Lower leg skin (tissue), 4 donors: ENCODE data around the gene RAP1GAP2. TPM values are rescaled to one million over a fixed set of nuclear protein-coding genes. Genes with fewer than 3 reads are reported as not detected.
A peak's percentile ranks its signal among the peaks of the same experiment; 100 is the strongest.

Experiments used
- DNase-seq, 2 donors: peaks; one replicate each; pipeline ENCODE4 v3.0.0-alpha.2; 2019; ENCODE audit warnings: low spot score in 2 of 2
- H3K4me3 ChIP-seq: fragments of 200-600 bp; sonication (generic); 2 replicates; pipeline ENCODE4 v1.5.1; 2017; ENCODE audit warnings: mild to moderate bottlenecking, low read depth; ENCODE audit not compliant: poor library complexity, severe bottlenecking
- POLR2A ChIP-seq, 2 donors: fragments of 450-650 bp; IDR thresholded peaks; one replicate each; pipeline ENCODE4 v1.6.1; 2016 to 2017; ENCODE audit warnings: antibody characterized with exemption in 2 of 2, mild to moderate bottlenecking in 1 of 2, moderate library complexity in 1 of 2
- WGBS, 2 donors: methylation state at CpG; one replicate each; pipeline ENCODE4 v1.1.5; 2018; 5-methylcytosine and 5-hydroxymethylcytosine counted together
- intact Hi-C: fragments of 100-400 bp; cut with DNase I; formaldehyde crosslinking; loops from one replicate; pipeline ENCODE4 v1.15.0; 2023; ENCODE audit warnings: low total_unique reads
- total RNA-seq, 4 donors: library from RNA; depleted of rRNA; stranded (reverse); fragments of >200 nt; gene quantifications; one replicate each; pipeline ENCODE4 v1.1.0, GENCODE V29; 2016
- TF ChIP-seq, protein P1 (sequence below), 3 donors: fragments of 450-650 bp; IDR thresholded peaks; one replicate each; pipeline ENCODE4 v1.5.1; 2016; ENCODE audit warnings: antibody characterized with exemption in 3 of 3, mild to moderate bottlenecking in 3 of 3, moderate library complexity in 2 of 3

RAP1GAP2 gene
- total RNA-seq, 4 donors from 2014 or later, result 9.2 to 15.3 (median 12.8) TPM

DNA sequence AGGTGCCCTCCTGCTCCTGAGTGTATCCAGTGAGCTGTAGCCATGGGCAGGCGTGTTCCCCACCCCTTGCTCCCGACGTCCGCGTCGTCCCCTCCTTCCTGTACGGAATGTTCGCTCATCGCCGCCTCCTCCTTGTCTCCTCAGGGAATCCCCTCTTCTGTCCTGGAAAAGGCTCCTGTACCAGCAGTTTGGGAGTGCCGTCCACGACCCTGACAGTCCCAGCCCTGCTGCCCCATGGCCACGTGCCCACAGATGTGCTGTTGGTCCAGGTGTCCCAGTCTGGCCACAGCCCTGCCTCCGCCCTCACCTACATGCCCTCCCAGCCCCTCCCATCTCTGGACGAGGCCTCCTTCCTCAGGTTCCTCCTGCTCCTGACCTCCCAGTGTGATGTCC is 237.0 kb downstream of the RAP1GAP2 start:
- DNase-seq, result peak in 1 of 2 donors; percentile 72
- H3K4me3 ChIP-seq, result no peak overlapping the region
- WGBS, 2 donors, result 77 to 82% methylated on average over 15 of the region's 15 CpGs
- intact Hi-C loops, result no loop called here
- no peak for TF ChIP-seq POLR2A (IDR thresholded peaks at IDR 0.05)
- TF ChIP-seq, protein P1, sequence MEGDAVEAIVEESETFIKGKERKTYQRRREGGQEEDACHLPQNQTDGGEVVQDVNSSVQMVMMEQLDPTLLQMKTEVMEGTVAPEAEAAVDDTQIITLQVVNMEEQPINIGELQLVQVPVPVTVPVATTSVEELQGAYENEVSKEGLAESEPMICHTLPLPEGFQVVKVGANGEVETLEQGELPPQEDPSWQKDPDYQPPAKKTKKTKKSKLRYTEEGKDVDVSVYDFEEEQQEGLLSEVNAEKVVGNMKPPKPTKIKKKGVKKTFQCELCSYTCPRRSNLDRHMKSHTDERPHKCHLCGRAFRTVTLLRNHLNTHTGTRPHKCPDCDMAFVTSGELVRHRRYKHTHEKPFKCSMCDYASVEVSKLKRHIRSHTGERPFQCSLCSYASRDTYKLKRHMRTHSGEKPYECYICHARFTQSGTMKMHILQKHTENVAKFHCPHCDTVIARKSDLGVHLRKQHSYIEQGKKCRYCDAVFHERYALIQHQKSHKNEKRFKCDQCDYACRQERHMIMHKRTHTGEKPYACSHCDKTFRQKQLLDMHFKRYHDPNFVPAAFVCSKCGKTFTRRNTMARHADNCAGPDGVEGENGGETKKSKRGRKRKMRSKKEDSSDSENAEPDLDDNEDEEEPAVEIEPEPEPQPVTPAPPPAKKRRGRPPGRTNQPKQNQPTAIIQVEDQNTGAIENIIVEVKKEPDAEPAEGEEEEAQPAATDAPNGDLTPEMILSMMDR (IDR thresholded peaks at IDR 0.05), result no peak

DNA sequence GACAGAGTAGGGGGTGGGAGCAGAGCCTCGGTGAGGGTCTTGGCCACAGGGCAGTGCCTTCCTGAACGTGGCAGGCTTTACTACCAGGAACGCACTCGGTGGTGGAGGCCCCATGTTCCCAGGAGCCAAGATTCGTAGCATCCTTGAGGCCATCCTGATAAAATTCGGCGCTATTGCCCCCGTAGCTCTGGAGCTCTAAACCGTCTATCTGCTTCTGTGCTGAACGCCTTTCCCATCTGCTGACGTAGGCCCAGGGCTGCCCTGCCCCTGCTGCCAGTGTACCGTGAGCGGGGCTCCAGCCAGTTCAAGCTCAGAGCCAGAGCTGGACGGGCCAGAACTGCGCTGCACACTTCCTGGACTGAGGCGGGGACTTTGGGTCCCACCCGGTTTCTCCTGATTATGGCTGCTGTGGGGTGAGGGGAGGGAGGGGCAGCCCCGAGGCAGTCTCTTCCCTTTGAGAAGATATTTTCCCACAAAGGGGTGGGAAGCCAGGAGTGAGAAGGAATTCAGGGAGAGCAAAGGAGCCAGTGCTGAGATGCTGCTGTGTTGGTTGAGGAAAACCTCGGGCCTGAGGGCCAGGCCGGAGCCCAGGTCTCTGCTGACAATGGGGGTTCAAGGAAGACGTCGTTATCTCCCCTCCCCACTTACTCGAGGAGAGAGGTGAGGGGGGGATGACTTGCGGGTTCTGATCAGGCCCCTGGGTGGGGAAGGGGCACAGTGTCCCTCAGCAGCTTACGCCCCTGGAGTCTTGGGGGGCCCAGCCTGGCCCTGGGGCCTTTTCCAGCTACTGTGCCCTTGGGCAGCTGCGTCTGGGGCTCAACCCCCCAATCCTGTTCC is 237.7 kb downstream of the RAP1GAP2 start:
- peak in 1 of 2 donors; percentile 81 for DNase-seq
- WGBS, 2 donors, result 68 to 69% methylated on average over 25 to 26 of the region's 26 CpGs
- TF ChIP-seq POLR2A (IDR thresholded peaks at IDR 0.05), result no peak
- TF ChIP-seq, protein P1 (IDR thresholded peaks at IDR 0.05), result no peak
- no peak overlapping the region for H3K4me3 ChIP-seq
- intact Hi-C loops, result no loop called here

DNA sequence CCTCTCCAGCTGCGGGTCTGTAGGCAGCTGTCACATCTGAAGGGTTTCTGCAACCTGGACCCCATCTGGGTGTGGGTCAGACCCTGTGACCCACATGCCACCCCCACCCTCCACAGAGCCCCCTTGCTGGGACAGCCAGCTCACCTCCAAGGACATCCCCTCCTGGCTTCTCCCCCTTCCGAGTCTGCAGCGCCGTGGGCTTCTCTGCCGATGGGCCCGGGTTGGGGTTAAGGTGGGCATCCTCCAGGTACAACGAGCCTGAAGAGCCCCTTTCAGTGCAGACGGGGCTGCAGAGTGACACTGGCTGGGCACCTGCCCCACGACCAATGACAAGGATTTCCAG is 238.3 kb downstream of the RAP1GAP2 start:
- intact Hi-C loops, result no loop called here
- 67 to 69% methylated on average over 9 of the region's 9 CpGs for WGBS, 2 donors
- peak in 1 of 2 donors; percentile 79 for DNase-seq
- H3K4me3 ChIP-seq, result no peak overlapping the region
- TF ChIP-seq POLR2A (IDR thresholded peaks at IDR 0.05), result no peak
- TF ChIP-seq, protein P1 (IDR thresholded peaks at IDR 0.05), result no peak

DNA sequence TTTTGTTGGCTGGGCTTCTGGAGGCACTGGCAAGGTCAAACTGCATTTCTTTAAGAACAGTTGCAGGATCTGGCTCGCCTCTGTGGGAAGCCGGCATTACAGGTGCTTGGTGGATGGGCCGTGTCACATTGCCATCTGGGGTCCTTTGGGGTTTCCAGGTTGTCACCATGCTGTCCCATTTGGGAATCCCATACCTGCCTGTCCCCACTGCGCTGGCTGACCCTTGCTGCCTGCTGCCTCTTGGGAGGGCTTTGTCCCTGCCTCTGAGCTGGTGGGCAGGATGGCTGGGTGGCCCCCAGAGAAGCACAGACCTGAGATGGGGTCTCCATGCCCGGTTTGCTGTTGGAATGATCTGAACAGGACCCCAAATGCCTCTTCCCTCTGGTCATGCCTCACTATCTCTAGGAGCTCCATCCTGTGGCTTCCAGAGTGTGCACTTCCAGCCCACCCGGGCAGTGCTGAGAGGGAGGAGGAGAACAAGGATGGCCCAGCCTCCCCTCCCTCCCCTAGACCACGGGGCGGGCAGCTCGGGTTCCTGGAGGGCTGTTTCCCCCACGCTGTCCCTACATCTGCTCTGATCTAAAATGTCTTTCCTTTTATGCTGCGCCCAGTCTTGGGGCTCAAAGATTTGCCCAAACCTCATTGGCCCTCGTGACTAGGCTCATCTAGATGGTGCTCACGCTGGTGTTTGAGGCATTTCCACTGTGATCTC is 239.2 kb downstream of the RAP1GAP2 start:
- H3K4me3 ChIP-seq, result no peak overlapping the region
- TF ChIP-seq POLR2A (IDR thresholded peaks at IDR 0.05), result no peak
- TF ChIP-seq, protein P1 (IDR thresholded peaks at IDR 0.05), result no peak
- 68 to 71% methylated on average over 13 of the region's 13 CpGs for WGBS, 2 donors
- DNase-seq, result peak in 1 of 2 donors; percentile 78
- intact Hi-C loops, result no loop called here

DNA sequence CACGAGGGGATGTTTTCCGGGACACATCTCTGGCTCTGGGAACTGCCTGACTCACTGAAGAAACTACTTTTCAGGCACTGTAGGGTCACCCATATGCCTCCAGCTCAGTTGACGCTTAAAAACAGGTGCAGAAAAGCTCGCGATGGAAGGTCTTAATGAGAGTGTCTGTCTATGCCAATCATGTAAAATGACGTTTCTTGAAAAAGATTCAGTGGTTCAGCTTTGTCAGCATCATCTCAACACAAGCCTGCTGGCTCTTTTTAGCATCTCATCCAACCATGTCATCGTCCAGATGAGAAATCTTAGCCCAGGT is 239.7 kb downstream of the RAP1GAP2 start:
- intact Hi-C loops, result no loop called here
- no peak overlapping the region for H3K4me3 ChIP-seq
- no peak for TF ChIP-seq POLR2A (IDR thresholded peaks at IDR 0.05)
- TF ChIP-seq, protein P1 (IDR thresholded peaks at IDR 0.05), result no peak
- no peak for DNase-seq
- 82 to 87% methylated on average over 7 of the region's 7 CpGs for WGBS, 2 donors
